ENCODE measurements around the gene IDH3A. TPM values are rescaled to one million over a fixed set of nuclear protein-coding genes. Genes with fewer than 3 reads are reported as not detected.

The IDH3A gene
- polyA plus RNA-seq, 1 donor, result 39.0 TPM

Other genes with a start within 250 kb of the IDH3A start
- gene TBC1D2B, start 71.7 kb upstream of the IDH3A start, polyA plus RNA-seq (ENCODE audit: insufficient read length), result 26.7 TPM
- gene SH2D7, start 56.8 kb upstream of the IDH3A start, polyA plus RNA-seq (ENCODE audit: insufficient read length), result 0.12 TPM
- gene CIB2, start 17.9 kb upstream of the IDH3A start, polyA plus RNA-seq (ENCODE audit: insufficient read length), result 11.5 TPM
- gene ACSBG1, start 85.2 kb downstream of the IDH3A start, polyA plus RNA-seq (ENCODE audit: insufficient read length), result 0.44 TPM
- 77.5 TPM for gene DNAJA4, start 115.2 kb downstream of the IDH3A start, polyA plus RNA-seq (ENCODE audit: insufficient read length)
- 50.2 TPM for gene SKIC8, start 150.2 kb downstream of the IDH3A start, polyA plus RNA-seq (ENCODE audit: insufficient read length)
- gene CRABP1, start 191.0 kb downstream of the IDH3A start, polyA plus RNA-seq (ENCODE audit: insufficient read length), result 9.2 TPM